ENCODE data around the gene MYLK. TPM values are rescaled to one million over a fixed set of nuclear protein-coding genes. Genes with fewer than 3 reads are reported as not detected.
"Not testable (repeated sequence)": the region's sequence is repeated elsewhere in the genome, so short reads cannot be mapped to it uniquely, and the experiment has no call there.

MYLK gene
- total and polyA plus RNA-seq, 10 of the 15 experiments (the other 5 are each of a cell fraction or from before 2014, with no cell fraction given), result 0.04 to 1.6 (median 0.42) TPM; not detected in 1

DNA sequence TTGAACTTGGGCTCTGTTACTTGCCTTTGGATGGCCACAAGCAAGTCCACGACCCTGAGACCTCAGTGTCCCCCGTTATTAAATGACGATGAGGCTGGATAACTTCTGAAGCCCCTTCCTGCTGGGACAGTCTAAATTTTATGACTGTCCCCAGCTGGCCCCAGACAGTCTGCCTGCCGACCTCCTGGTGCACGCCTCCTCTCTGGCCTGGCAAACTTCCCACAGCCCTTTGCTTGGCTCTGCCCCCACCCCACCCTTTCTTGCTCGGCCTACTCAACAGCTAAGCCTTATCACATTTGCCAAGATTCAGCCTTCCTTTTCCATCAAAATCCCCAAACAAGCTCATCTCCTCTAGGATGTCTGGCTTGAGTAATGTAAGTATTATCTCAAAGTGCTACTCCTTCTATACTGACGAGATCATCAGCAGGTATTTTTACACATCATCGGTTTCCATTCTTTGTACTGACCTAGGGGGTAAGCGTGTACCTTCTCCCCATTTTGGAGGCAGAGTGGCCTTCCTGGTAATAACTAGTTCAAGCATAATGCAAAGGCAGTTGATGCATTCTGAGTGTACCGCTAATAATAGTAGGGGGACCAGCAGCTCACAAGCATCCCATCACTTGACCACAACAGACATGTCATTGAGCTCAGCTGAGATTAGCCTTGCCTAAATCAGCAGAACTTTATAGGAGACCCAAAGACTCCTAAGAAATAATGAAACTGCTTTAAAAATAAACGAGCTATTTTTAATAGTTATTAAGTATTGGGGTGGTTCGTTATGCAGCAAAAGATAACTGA lies 178.4 kb downstream of the MYLK start:
- Histone ChIP-seq H3K36me3 (ENCODE audit: control insufficient read depth in 2 of 2, insufficient read depth in 2 of 2, low read length in 1 of 2) (no peaks in the 10 kb centered on the region), H3K4me2 (ENCODE audit: control insufficient read depth, insufficient read depth) (no peak overlapping the region), H3K9me3 (replicated peaks; ENCODE audit: control insufficient read depth, insufficient read depth, low read length) (no peaks in the 10 kb centered on the region), H3K9ac (ENCODE audit: control insufficient read depth, insufficient read depth, low read length) (no peak overlapping the region), H3K4me3 (no peak overlapping the region), H3K4me1 (ENCODE audit: control insufficient read depth, insufficient read depth, low read length) (no peaks in the 10 kb centered on the region), H3K27me3 (replicated peaks in 1 of 2; ENCODE audit: control insufficient read depth in 2 of 2, insufficient read depth in 2 of 2, low read length in 1 of 2) (no peaks in the 10 kb centered on the region; a peak in 2 of 4 replicates), H4K20me1 (ENCODE audit: control insufficient read depth, insufficient read depth) (no peaks in the 10 kb centered on the region; the same call in 1 of the 2 replicates), H3K27ac (ENCODE audit: control insufficient read depth, insufficient read depth) (no peak overlapping the region), H2AFZ (ENCODE audit: control insufficient read depth, low read depth, low read length) (no peak overlapping the region), H3K79me2 (ENCODE audit: control insufficient read depth, insufficient read depth, low read length) (no peaks in the 10 kb centered on the region)
- ChIA-PET SMC1A (ENCODE audit: uncharacterized antibody, unreplicated experiment) (interaction anchor here (1.3 kb wide), 1 partner anchor 64 kb away, joined by 3 read pairs; no protein-coding TSS in a partner anchor), CTCF (interaction anchor here (1.5 kb wide), 1 partner anchor 53 kb away, joined by 4 read pairs; no protein-coding TSS in a partner anchor), RAD21 (ENCODE audit: unreplicated experiment) (no interaction called here), POLR2A (no interaction called here)
- FAIRE-seq (no peak), DNase-seq (ENCODE audit: low read depth, low spot score) (no peak), ATAC-seq (no peak)
- TF ChIP-seq, protein P1, sequence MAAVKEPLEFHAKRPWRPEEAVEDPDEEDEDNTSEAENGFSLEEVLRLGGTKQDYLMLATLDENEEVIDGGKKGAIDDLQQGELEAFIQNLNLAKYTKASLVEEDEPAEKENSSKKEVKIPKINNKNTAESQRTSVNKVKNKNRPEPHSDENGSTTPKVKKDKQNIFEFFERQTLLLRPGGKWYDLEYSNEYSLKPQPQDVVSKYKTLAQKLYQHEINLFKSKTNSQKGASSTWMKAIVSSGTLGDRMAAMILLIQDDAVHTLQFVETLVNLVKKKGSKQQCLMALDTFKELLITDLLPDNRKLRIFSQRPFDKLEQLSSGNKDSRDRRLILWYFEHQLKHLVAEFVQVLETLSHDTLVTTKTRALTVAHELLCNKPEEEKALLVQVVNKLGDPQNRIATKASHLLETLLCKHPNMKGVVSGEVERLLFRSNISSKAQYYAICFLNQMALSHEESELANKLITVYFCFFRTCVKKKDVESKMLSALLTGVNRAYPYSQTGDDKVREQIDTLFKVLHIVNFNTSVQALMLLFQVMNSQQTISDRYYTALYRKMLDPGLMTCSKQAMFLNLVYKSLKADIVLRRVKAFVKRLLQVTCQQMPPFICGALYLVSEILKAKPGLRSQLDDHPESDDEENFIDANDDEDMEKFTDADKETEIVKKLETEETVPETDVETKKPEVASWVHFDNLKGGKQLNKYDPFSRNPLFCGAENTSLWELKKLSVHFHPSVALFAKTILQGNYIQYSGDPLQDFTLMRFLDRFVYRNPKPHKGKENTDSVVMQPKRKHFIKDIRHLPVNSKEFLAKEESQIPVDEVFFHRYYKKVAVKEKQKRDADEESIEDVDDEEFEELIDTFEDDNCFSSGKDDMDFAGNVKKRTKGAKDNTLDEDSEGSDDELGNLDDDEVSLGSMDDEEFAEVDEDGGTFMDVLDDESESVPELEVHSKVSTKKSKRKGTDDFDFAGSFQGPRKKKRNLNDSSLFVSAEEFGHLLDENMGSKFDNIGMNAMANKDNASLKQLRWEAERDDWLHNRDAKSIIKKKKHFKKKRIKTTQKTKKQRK (IDR thresholded peaks at IDR 0.05; ENCODE audit: low read depth, low read length), result no peak
- TF ChIP-seq KAT2A (conservative IDR thresholded peaks at IDR 0.05; ENCODE audit: control insufficient read depth, low read depth, low read length) (no peak), NKRF (conservative IDR thresholded peaks at IDR 0.05) (no peak), KDM1A (IDR thresholded peaks at IDR 0.05; ENCODE audit: borderline replicate concordance) (no peak), KLF5 (IDR thresholded peaks at IDR 0.05; ENCODE audit: partially characterized antibody) (no peak), TCF3 (IDR thresholded peaks at IDR 0.05; ENCODE audit: borderline replicate concordance, insufficient read depth, low read depth, low read length) (no peak), ATF3 (IDR thresholded peaks at IDR 0.05; ENCODE audit: borderline replicate concordance, extremely low read depth, low read depth, low read length) (no peak), BHLHE40 (IDR thresholded peaks at IDR 0.05; ENCODE audit: borderline replicate concordance in 1 of 2, low read depth in 2 of 2, low read length in 1 of 2) (no peak)
- BruUV-seq (replicated peaks), result no TSS peak
- intact Hi-C loops (cut with micrococcal nuclease; ENCODE audit: unreplicated experiment) (no loop called here), in situ Hi-C loops (cut with MboI) (no loop called here)
- WGBS (ENCODE audit: insufficient coverage, insufficient replicate concordance, low lambda C conversion rate, missing lambda C conversion rate), result 24% methylated on average over 12 of the region's 12 CpGs

DNA sequence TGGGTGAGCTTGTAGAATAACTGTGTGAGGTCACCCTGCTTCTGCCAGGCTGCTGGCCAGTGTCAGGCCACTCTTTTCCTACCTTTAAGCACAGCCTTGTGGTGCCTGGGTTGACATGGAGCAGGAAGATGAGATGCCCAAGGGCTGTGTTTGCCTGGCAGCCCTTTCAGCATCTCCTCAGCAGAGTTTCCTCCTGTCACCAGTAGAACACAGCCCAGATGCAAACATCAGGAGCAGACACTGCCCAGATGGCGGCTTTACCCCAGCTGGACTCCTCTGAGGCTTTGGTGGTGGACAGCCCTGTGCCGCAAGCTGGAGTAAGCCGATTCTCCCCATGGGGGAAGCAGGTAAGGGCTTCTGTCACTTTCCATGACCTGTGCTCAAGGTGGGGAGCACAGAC lies 180.5 kb downstream of the MYLK start:
- H3K4me2 ChIP-seq (ENCODE audit: control insufficient read depth, insufficient read depth); H3K4me1 ChIP-seq (ENCODE audit: control insufficient read depth, insufficient read depth, low read length); H3K36me3 ChIP-seq (ENCODE audit: control insufficient read depth in 2 of 2, insufficient read depth in 2 of 2, low read length in 1 of 2); H4K20me1 ChIP-seq (ENCODE audit: control insufficient read depth, insufficient read depth); H3K79me2 ChIP-seq (ENCODE audit: control insufficient read depth, insufficient read depth, low read length); H3K9ac ChIP-seq (ENCODE audit: control insufficient read depth, insufficient read depth, low read length); H3K9me3 ChIP-seq (replicated peaks; ENCODE audit: control insufficient read depth, insufficient read depth, low read length); H3K4me3 ChIP-seq; RAD21 ChIA-PET (ENCODE audit: unreplicated experiment); H3K27ac ChIP-seq (ENCODE audit: control insufficient read depth, insufficient read depth); ATAC-seq; H3K27me3 ChIP-seq (replicated peaks in 1 of 2; ENCODE audit: control insufficient read depth in 2 of 2, insufficient read depth in 2 of 2, low read length in 1 of 2); intact Hi-C loops (cut with micrococcal nuclease; ENCODE audit: unreplicated experiment); in situ Hi-C loops (cut with MboI); DNase-seq (ENCODE audit: low read depth, low spot score); FAIRE-seq; BruUV-seq (replicated peaks); POLR2A ChIA-PET; H2AFZ ChIP-seq (ENCODE audit: control insufficient read depth, low read depth, low read length): not testable (repeated sequence)
- 58% methylated on average over 3 of the region's 3 CpGs for WGBS (ENCODE audit: insufficient coverage, insufficient replicate concordance, low lambda C conversion rate, missing lambda C conversion rate)
- CTCF ChIA-PET, result interaction anchor here (0.8 to 1.6 kb wide), 2 partner anchors 20 to 53 kb away, joined by 4 to 5 read pairs; no protein-coding TSS in a partner anchor
- SMC1A ChIA-PET (ENCODE audit: uncharacterized antibody, unreplicated experiment), result interaction anchor here (1.6 kb wide), 1 partner anchor 20 kb away, joined by 4 read pairs; no protein-coding TSS in a partner anchor
